ENCODE data around the gene XYLB. TPM values are rescaled to one million over a fixed set of nuclear protein-coding genes. Genes with fewer than 3 reads are reported as not detected.

XYLB gene
- total RNA-seq, 1 experiment from 2014 or later: 3.3 TPM

- TF ChIP-seq JAZF1 (CRISPR knock-in tag; IDR thresholded peaks at IDR 0.05) (no peak), ATF3 (CRISPR knock-in tag; conservative IDR thresholded peaks at IDR 0.05) (no peak), SOX15 (CRISPR knock-in tag; IDR thresholded peaks at IDR 0.05) (no peak), PRRX2 (CRISPR knock-in tag; IDR thresholded peaks at IDR 0.05) (no peak), OVOL2 (CRISPR knock-in tag; IDR thresholded peaks at IDR 0.05; ENCODE audit: borderline replicate concordance) (no peak), ZBTB43 (CRISPR knock-in tag; IDR thresholded peaks at IDR 0.05) (no peak), SP1 (CRISPR knock-in tag; conservative IDR thresholded peaks at IDR 0.05) (no peak), NFYB (CRISPR knock-in tag; conservative IDR thresholded peaks at IDR 0.05; ENCODE audit: low read depth) (no peak), ZNF512 (CRISPR knock-in tag; IDR thresholded peaks at IDR 0.05; ENCODE audit: borderline replicate concordance) (no peak), ZNF396 (CRISPR knock-in tag; IDR thresholded peaks at IDR 0.05; ENCODE audit: borderline replicate concordance) (no peak)
- TF ChIP-seq, protein P1, sequence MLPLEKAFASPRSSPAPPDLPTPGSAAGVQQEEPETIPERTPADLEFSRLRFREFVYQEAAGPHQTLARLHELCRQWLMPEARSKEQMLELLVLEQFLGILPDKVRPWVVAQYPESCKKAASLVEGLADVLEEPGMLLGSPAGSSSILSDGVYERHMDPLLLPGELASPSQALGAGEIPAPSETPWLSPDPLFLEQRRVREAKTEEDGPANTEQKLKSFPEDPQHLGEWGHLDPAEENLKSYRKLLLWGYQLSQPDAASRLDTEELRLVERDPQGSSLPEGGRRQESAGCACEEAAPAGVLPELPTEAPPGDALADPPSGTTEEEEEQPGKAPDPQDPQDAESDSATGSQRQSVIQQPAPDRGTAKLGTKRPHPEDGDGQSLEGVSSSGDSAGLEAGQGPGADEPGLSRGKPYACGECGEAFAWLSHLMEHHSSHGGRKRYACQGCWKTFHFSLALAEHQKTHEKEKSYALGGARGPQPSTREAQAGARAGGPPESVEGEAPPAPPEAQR (CRISPR knock-in tag; IDR thresholded peaks at IDR 0.05): no peak
Observed at GRCh38 chr3:38315488-38316230, 30.9 kb upstream of the XYLB start (continued).

DNA sequence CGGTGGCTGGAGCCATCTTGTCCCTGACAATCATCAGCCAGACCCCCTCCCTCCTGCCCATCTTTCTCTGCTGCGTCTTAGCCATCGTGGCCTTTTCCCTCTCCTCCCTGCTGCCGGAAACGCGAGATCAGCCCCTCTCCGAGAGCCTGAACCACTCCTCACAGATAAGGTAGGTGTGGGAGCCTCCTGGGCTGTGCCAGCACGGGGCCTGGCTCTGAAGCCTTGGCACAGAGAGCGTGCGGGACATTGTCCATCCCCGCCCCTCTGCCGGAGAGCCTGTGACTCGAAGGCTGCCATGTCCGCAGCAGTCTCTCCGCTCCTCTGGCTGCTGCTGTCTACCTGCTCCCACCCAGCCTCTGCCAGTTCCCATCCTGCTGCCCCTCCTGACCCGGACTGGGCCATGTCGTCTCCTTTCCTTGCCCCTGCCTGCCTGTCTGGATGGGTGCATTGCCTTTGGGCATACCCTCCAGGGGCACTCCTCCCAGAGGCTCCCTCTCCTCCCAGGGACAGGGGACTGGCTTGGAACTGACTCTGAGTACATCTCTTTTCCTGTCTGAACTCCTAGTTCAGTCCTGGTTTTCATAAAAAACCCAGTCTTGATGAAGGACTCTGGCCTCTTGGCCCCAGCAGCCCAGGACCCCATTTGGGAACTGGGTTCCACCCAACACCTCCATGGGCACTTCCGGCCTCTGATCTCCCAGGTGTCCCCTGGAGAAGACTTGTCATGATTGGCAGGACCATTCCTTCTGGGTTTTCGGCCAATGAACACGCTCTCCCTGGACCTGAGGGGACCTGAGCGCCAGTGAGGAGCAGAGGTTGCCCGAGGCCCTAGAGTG is 30.0 kb upstream of the XYLB start:
- Mint-ChIP-seq H3K27me3 (ENCODE audit: low read depth) (no peaks in the 10 kb centered on the region; the same call in 1 of the 2 replicates), H3K4me1 (peaks cover 6% of the 10 kb centered on the region; the same call in 1 of the 2 replicates), H3K4me3 (no peak overlapping the region), H3K36me3 (no peaks in the 10 kb centered on the region), H3K9me3 (peaks cover 8% of the 10 kb centered on the region), H3K27ac (no peak overlapping the region)
- TF ChIP-seq TP53 (CRISPR knock-in tag; IDR thresholded peaks at IDR 0.05) (no peak), CREB1 (CRISPR knock-in tag; IDR thresholded peaks at IDR 0.05) (no peak), NFE2L1 (CRISPR knock-in tag; IDR thresholded peaks at IDR 0.05) (no peak)
- CTCF ChIA-PET: no interaction called here
- no peak for ATAC-seq
- DNase-seq (ENCODE audit: low spot score): no peak
- POLR2A ChIA-PET: no interaction called here

- POLR2A ChIA-PET: no interaction called here
- peaks cover 6% of the 10 kb centered on the region; the same call in 1 of the 2 replicates for H3K4me1 Mint-ChIP-seq
- ATAC-seq: no peak
- H3K9me3 Mint-ChIP-seq: peaks cover 8% of the 10 kb centered on the region
- CTCF ChIA-PET: interaction anchor here (1.3 kb wide), 1 partner anchor 19 kb away, joined by 3 read pairs; no protein-coding TSS in a partner anchor
- H3K27ac Mint-ChIP-seq: no peak overlapping the region
- no peaks in the 10 kb centered on the region for H3K36me3 Mint-ChIP-seq
- DNase-seq (ENCODE audit: low spot score): no peak
- H3K4me3 Mint-ChIP-seq: no peak overlapping the region
- no peaks in the 10 kb centered on the region; the same call in 1 of the 2 replicates for H3K27me3 Mint-ChIP-seq (ENCODE audit: low read depth)
- TF ChIP-seq ZNF532 (CRISPR knock-in tag; IDR thresholded peaks at IDR 0.05; ENCODE audit: borderline replicate concordance) (no peak), MYBL2 (CRISPR knock-in tag; IDR thresholded peaks at IDR 0.05) (no peak), ELF4 (CRISPR knock-in tag; IDR thresholded peaks at IDR 0.05; ENCODE audit: low read depth) (no peak), TCF7 (CRISPR knock-in tag; IDR thresholded peaks at IDR 0.05; ENCODE audit: low read depth) (no peak), RELA (CRISPR knock-in tag; IDR thresholded peaks at IDR 0.05; ENCODE audit: borderline replicate concordance) (no peak), ZNF219 (CRISPR knock-in tag; IDR thresholded peaks at IDR 0.05; ENCODE audit: borderline replicate concordance) (no peak)
- TF ChIP-seq, protein P2, sequence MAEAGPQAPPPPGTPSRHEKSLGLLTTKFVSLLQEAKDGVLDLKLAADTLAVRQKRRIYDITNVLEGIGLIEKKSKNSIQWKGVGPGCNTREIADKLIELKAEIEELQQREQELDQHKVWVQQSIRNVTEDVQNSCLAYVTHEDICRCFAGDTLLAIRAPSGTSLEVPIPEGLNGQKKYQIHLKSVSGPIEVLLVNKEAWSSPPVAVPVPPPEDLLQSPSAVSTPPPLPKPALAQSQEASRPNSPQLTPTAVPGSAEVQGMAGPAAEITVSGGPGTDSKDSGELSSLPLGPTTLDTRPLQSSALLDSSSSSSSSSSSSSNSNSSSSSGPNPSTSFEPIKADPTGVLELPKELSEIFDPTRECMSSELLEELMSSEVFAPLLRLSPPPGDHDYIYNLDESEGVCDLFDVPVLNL (CRISPR knock-in tag; IDR thresholded peaks at IDR 0.05; ENCODE audit: borderline replicate concordance, low read depth): no peak
Observed at GRCh38 chr3:38317192-38317759, 29.3 kb upstream of the XYLB start.
